Dedifferentiated amniotic fluid mesenchymal stem cell (primary cell): ENCODE results near the gene CD244.
"Not testable (repeated sequence)": the region's sequence is repeated elsewhere in the genome, so short reads cannot be mapped to it uniquely, and the experiment has no call there.

Experiments used
- DNase-seq: peaks from one replicate; pipeline ENCODE4 v3.0.0-alpha.2; 2016; ENCODE audit errors: extremely low spot score

CD244 gene

GRCh38 chr1:160879056-160879455 is 16.4 kb upstream of the CD244 start:
- DNase-seq: no peak

- DNase-seq: no peak
Observed at GRCh38 chr1:160877221-160877620, 14.5 kb upstream of the CD244 start.

- DNase-seq: no peak
Observed at GRCh38 chr1:160876311-160876710, 13.6 kb upstream of the CD244 start.

DNA sequence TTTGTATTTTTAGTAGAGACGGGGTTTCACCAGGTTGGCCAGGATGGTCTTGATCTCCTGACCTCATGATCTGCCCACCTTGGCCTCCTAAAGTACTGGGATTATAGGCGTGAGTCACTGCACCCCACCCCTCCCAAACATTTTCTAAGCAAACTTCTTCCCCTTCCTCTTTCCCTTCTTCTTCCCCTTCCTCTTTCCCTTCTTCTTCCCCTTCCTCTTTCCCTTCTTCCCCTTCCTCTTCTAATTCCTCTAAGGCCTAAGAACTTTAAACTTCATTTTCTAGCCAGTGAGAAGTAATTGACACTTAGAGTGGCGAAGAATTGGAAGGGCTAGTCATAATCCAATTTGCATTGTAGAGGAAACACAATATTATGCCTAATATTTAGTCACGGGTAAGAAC is 12.9 kb upstream of the CD244 start:
- not testable (repeated sequence) for DNase-seq

GRCh38 chr1:160874935-160875334 is 12.2 kb upstream of the CD244 start:
- no peak for DNase-seq

DNA sequence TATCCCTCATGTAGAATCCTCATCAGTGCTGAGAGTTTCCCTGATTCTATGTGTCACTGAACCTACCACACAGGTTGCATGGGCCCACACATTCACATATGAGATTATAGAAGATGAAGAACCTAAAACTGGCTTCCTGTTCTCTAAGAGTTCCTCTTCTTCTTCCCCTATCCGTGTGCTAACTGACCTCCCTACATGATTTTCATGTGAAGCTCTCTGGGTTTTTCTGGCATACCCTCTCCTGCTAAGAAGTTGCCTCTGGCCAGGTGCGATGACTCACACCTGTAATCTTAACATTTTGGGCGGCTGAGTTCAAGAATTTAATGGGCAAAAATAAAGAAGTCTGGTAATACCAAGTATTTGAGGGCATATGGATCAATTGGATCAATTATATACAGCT is 5.5 kb upstream of the CD244 start:
- no peak for DNase-seq

- DNase-seq: not testable (repeated sequence)
Observed at GRCh38 chr1:160867651-160868050, 5.0 kb upstream of the CD244 start.

GRCh38 chr1:160866695-160867260 is 4.1 kb upstream of the CD244 start:
- DNase-seq: no peak

GRCh38 chr1:160866001-160866694 is 3.5 kb upstream of the CD244 start:
- DNase-seq: no peak

DNA sequence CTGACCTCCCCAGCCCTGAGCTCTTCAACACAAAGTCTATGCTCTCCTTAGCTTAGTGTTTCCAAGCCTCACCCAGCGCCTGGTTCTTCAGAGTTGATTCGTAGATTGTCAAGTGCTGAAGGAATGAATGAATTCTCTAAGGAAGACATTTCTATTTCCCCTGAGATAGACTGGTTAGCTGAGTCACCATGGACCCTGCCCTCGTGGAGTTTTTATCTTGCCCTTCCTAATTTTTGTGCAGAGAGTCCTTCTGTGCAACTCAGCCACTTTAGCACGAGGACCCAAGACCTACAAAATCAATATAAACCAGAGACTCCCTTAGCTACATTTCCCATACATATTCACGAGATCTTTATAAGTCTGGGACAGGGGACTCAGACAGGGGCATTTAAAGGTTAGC is 2.6 kb upstream of the CD244 start:
- no peak for DNase-seq

GRCh38 chr1:160864173-160864572 is 1.5 kb upstream of the CD244 start:
- DNase-seq: no peak

DNA sequence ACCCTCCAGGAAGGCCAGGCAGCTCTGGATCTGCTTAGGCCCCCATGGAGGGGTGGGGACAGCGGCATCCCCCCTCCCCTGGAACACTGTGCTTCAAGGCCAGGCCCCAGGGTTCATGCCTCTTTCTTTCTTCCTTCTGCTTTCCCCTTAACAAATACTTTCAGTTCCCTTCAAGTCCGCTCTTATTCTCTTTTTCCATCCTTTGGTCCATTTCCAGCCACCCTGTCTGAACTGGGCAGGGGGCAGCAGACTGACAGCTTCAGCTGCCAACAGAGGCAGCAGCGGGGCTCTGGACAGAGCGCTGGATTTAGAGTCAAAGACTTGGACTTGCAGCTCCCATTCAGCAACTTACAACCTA is 1.1 kb upstream of the CD244 start:
- DNase-seq: no peak

DNA sequence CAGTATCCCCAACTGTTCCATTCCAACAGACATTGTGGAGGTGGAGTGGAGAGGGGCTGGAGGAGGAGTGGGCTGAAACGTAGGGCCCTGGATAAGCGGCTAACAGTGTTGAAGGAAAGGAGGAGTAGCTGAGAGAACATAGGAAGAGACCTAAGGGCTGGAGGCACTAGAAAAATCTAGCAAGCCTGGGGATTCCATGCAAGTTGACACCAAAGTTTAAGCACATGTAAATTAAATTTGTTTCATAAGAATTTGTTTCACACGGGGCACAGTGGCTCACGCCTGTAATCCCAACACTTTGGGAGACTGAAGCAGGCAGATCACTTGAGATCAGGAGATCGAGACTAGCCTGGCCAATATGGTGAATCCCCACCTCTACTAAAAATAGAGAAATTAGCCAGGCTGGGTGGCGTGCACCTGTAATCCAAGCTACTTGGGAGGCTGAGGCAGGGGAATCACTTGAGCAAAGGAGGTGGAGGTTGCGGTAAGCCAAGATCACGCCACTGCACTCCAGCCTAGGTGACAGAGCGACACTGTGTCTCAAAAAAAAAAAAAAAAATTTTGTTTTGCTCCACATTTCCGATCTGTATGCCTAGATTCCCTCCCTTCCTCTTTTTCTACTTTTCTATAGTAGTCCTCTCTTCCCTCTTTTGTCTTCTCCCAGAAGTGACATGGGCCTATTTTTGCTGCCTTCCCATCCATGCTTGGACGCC is 530 bp upstream of the CD244 start:
- DNase-seq: no peak

- no peak for DNase-seq
Observed at GRCh38 chr1:160860840-160861505, 1.7 kb downstream of the CD244 start.

GRCh38 chr1:160859166-160859565 is 3.5 kb downstream of the CD244 start:
- no peak for DNase-seq

DNA sequence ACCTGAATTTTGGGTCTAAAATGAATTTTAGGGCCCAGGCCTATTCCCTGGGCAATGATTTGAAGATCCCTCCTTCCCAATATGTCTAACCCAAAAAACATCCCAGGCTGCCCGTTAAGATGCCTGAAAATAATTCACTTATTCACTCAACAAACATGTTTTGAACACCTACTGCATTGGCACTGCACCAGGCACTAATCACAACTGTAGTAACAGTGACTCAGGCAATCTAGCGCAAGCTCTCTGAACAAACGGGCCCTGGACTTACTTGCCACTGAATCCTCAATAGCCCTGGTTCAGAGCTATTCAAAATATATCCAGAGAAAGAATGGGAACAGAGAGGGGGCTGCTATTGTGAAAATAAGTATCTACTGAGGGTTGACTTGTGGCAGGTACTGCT is 4.2 kb downstream of the CD244 start:
- no peak for DNase-seq

- no peak for DNase-seq
Observed at GRCh38 chr1:160858097-160858496, 4.6 kb downstream of the CD244 start.

- DNase-seq: no peak
Observed at GRCh38 chr1:160855181-160855981, 7.3 kb downstream of the CD244 start.

GRCh38 chr1:160853754-160854153 is 8.9 kb downstream of the CD244 start:
- no peak for DNase-seq

DNA sequence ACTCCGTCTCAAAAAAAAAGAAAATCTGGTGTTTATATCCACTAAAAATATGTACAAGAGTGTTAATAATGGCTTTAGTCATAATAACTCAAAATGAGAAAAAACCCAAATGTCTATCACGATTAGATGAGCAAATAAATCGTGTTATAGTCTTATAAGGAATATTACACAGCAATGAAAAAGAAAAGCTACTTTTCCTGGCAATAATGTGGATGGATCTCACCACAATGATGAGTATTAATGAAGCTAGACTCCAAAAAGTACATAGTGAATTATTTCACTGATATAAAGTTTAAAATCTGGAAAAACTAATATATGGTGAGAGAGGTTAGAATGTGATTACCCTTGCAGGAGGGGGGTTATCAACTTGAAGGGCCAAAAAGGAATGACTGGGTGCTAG is 9.7 kb downstream of the CD244 start:
- DNase-seq: no peak

DNA sequence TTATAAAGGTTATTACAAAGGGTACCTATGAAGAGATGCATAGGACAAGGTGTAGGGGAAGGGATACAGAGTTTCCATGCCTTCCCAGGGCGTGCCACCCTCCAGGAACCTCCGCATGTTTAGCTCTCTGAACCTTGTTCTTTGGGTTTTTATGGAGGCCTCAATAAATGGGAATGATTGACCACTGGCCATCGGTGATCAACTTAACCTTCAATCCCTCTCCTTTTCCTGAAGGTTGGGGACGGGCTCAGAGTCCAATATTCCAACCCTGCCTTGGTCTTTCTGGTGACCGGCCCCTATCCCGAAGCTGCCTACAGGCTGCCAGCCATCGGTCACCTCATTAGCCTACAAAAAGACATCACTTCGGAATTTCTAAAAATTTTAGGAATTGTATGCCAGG is 11.7 kb downstream of the CD244 start:
- DNase-seq: no peak

DNA sequence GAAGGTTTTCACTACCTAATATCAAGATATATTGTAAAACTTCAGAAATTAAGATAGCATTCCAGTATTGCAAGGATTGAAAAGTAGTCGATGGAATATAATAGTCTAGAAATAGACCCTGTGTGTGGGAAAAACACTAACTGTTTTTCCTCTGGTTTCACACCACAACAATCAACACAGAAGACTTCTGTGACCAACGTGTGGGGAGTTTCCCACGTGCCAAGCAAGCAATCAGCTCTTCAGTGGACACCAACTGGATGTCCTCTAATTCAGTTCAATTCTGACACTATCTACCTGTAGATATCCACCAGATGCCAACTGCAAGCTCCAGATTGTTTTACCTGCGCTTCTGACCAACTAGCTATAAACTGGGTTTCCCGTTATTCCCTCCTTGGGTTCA is 12.1 kb downstream of the CD244 start:
- no peak for DNase-seq
